RWPE1 (cell line): ENCODE measurements around the gene ZNF879.

Source experiments
- CTCF ChIA-PET: fragments of 350-600 bp; sonication (Branson Sonifier 250); formaldehyde crosslinking; extraction: SDS; loops from one replicate; lab custom pipeline; 2021; lab: Yijun Ruan, JAX
- POLR2A ChIA-PET: fragments of 400-600 bp; formaldehyde crosslinking; extraction: SDS; loops from one replicate; lab custom pipeline; 2020; ENCODE audit warnings: antibody characterized with exemption; ENCODE audit not compliant: low non-redundant PET; lab: Yijun Ruan, JAX
- DNase-seq: peaks from one replicate; pipeline ENCODE4 v3.0.0; 2012; ENCODE audit warnings: low spot score
- H3K27ac ChIP-seq: fragments of 450-650 bp; 2 replicates; pipeline ENCODE4 v1.5.1; 2017
- CTCF ChIP-seq: fragments of 450-650 bp; conservative IDR thresholded peaks from 2 replicates; pipeline ENCODE4 v1.5.1; 2017; ENCODE audit warnings: low read depth, mild to moderate bottlenecking

Gene ZNF879

GRCh38 chr5:179023528-179024189 is at the start of gene ZNF879:
ZNF879 (plus strand) TSS chr5:179023804; CDS start chr5:179025005, 1,201 bp downstream.
- no peak for TF ChIP-seq CTCF
- DNase-seq = peak; percentile 95
- ChIA-PET CTCF (no interaction called here), POLR2A (no interaction called here)
- peak within 1 kb of the TSS; percentile 82 for H3K27ac ChIP-seq

GRCh38 chr5:178981381-178981780 is 42.2 kb upstream of the ZNF879 start:
- no peak for TF ChIP-seq CTCF
- DNase-seq = no peak
- CTCF ChIA-PET = no interaction called here
- H3K27ac ChIP-seq = no peak overlapping the region
- POLR2A ChIA-PET = no interaction called here

- POLR2A ChIA-PET = no interaction called here
- CTCF ChIA-PET = no interaction called here
- TF ChIP-seq CTCF = no peak
- H3K27ac ChIP-seq = no peak overlapping the region
- no peak for DNase-seq
These were observed 40.7 kb upstream of the ZNF879 start for GRCh38 chr5:178982941-178983340.

GRCh38 chr5:178983728-178984127 is 39.9 kb upstream of the ZNF879 start:
- DNase-seq = no peak
- ChIA-PET CTCF (no interaction called here), POLR2A (no interaction called here)
- H3K27ac ChIP-seq = no peak overlapping the region
- no peak for TF ChIP-seq CTCF

- DNase-seq = no peak
- no peak for TF ChIP-seq CTCF
- ChIA-PET CTCF (no interaction called here), POLR2A (no interaction called here)
- H3K27ac ChIP-seq = no peak overlapping the region
These were observed 39.2 kb upstream of the ZNF879 start for GRCh38 chr5:178984145-178985072.

- H3K27ac ChIP-seq = no peak overlapping the region
- TF ChIP-seq CTCF = no peak
- POLR2A ChIA-PET = no interaction called here
- CTCF ChIA-PET = no interaction called here
- DNase-seq = no peak
These were observed 37.2 kb upstream of the ZNF879 start for GRCh38 chr5:178986326-178986960.
